GM19035 (cell line): ENCODE measurements around the gene LTA.

Experiments
- ATAC-seq: cut with Tn5 transposase; IDR thresholded peaks from one replicate; pipeline ENCODE4 v1.9.1; 2021; ENCODE audit not compliant: unreplicated experiment

The LTA gene

GRCh38 chr6:31572041-31572911 lies at the start of gene LTA:
Gene LTA (plus strand): TSS chr6:31572289. CDS start chr6:31572743, 454 bp downstream.
- ATAC-seq, result no peak

GRCh38 chr6:31525553-31525931 lies 46.5 kb upstream of the LTA start:
- ATAC-seq, result no peak

- no peak for ATAC-seq
Measured at GRCh38 chr6:31525932-31526591, 46.0 kb upstream of the LTA start.

GRCh38 chr6:31528307-31528777 lies 43.7 kb upstream of the LTA start:
- ATAC-seq, result no peak

- ATAC-seq, result no peak
Measured at GRCh38 chr6:31528821-31529328, 43.2 kb upstream of the LTA start, which contains the start of gene MCCD1. Gene MCCD1 (plus strand): TSS chr6:31528962. CDS start chr6:31529015, 53 bp downstream.

- no peak for ATAC-seq
Measured at GRCh38 chr6:31529329-31530150, 42.5 kb upstream of the LTA start.

- ATAC-seq, result no peak
Measured at GRCh38 chr6:31530659-31531058, 41.4 kb upstream of the LTA start.

GRCh38 chr6:31531162-31531561 lies 40.9 kb upstream of the LTA start:
- no peak for ATAC-seq

GRCh38 chr6:31531771-31532643 lies 40.1 kb upstream of the LTA start:
- ATAC-seq, result no peak

GRCh38 chr6:31532644-31533454 lies 39.2 kb upstream of the LTA start:
- ATAC-seq, result no peak

- ATAC-seq, result no peak
Measured at GRCh38 chr6:31533455-31533841, 38.6 kb upstream of the LTA start.

- no peak for ATAC-seq
Measured at GRCh38 chr6:31534011-31534410, 38.1 kb upstream of the LTA start.

- ATAC-seq, result no peak
Measured at GRCh38 chr6:31534521-31535040, 37.5 kb upstream of the LTA start.

- ATAC-seq, result no peak
Measured at GRCh38 chr6:31535538-31536324, 36.4 kb upstream of the LTA start.

GRCh38 chr6:31538805-31539400 lies 33.2 kb upstream of the LTA start:
- no peak for ATAC-seq

GRCh38 chr6:31540640-31541039 lies 31.4 kb upstream of the LTA start:
- no peak for ATAC-seq

GRCh38 chr6:31541059-31541657 lies 30.9 kb upstream of the LTA start:
- no peak for ATAC-seq
